Lung microvascular endothelial cell (primary cell): Measurements from ENCODE around the gene ANXA9. TPM values are rescaled to one million over a fixed set of nuclear protein-coding genes. Genes with fewer than 3 reads are reported as not detected.

Source experiments
- total RNA-seq: library from RNA; depleted of rRNA; stranded (reverse); fragments of >200 nt; gene quantifications from 2 replicates; pipeline ENCODE4 v1.2.1, GENCODE V29; 2014

ANXA9 gene
- total RNA-seq, 1 donor from 2014 or later = not detected

Other genes starting within 250 kb of the ANXA9 start
- gene CTSS, start 216.5 kb upstream of the ANXA9 start, total RNA-seq = 31.4 and 38.3 TPM in 2 replicates
- 0.60 and 0.65 TPM in 2 replicates for gene CTSK, start 174.0 kb upstream of the ANXA9 start, total RNA-seq
- gene ARNT, start 105.7 kb upstream of the ANXA9 start, total RNA-seq = 12.9 and 19.0 TPM in 2 replicates
- not detected in 2 replicates for gene CTXND2, start 95.2 kb upstream of the ANXA9 start, total RNA-seq
- 21.1 and 28.6 TPM in 2 replicates for gene SETDB1, start 55.9 kb upstream of the ANXA9 start, total RNA-seq
- 66.7 and 97.4 TPM in 2 replicates for gene CERS2, start 7.5 kb upstream of the ANXA9 start, total RNA-seq
- gene MINDY1, start 24.6 kb downstream of the ANXA9 start, total RNA-seq = 7.6 and 9.9 TPM in 2 replicates
- gene PRUNE1, start 26.2 kb downstream of the ANXA9 start, total RNA-seq = 3.5 and 5.6 TPM in 2 replicates
- under 0.01 and 0.20 TPM in 2 replicates for gene BNIPL, start 54.3 kb downstream of the ANXA9 start, total RNA-seq
- gene C1orf56, start 65.5 kb downstream of the ANXA9 start, total RNA-seq = 0.79 and 0.87 TPM in 2 replicates
- 40.5 and 54.8 TPM in 2 replicates for gene CDC42SE1, start 77.3 kb downstream of the ANXA9 start, total RNA-seq
- gene MLLT11, start 78.1 kb downstream of the ANXA9 start, total RNA-seq = 1.4 and 2.8 TPM in 2 replicates
- 3.3 and 5.4 TPM in 2 replicates for gene GABPB2, start 88.5 kb downstream of the ANXA9 start, total RNA-seq
- gene SEMA6C, start 164.3 kb downstream of the ANXA9 start, total RNA-seq = 4.8 and 12.7 TPM in 2 replicates
- gene TNFAIP8L2, start 174.4 kb downstream of the ANXA9 start, total RNA-seq = 0.20 TPM in 1 of 2 replicates, not detected in the other
- gene LYSMD1, start 183.6 kb downstream of the ANXA9 start, total RNA-seq = 2.0 and 5.0 TPM in 2 replicates
- 16.3 and 26.8 TPM in 2 replicates for gene SCNM1, start 183.9 kb downstream of the ANXA9 start, total RNA-seq
- gene TMOD4, start 193.7 kb downstream of the ANXA9 start, total RNA-seq = not detected in 2 replicates
- 33.6 and 40.5 TPM in 2 replicates for gene VPS72, start 207.9 kb downstream of the ANXA9 start, total RNA-seq
- 30.1 and 39.1 TPM in 2 replicates for gene PIP5K1A, start 216.3 kb downstream of the ANXA9 start, total RNA-seq